Chondrocyte (in vitro differentiated cells): ENCODE measurements around the gene LRFN5. TPM values are rescaled to one million over a fixed set of nuclear protein-coding genes. Genes with fewer than 3 reads are reported as not detected.

Source experiments
- DNase-seq: peaks from one replicate; pipeline ENCODE4 v3.0.0; 2021; ENCODE audit warnings: mixed read lengths, low spot score
- H3K27ac Mint-ChIP-seq: one replicate; pipeline ENCODE4 v1.8.0; 2021; ENCODE audit warnings: mild to moderate bottlenecking, moderate library complexity, mixed read lengths; ENCODE audit not compliant: unreplicated experiment
- H3K27me3 Mint-ChIP-seq: 2 replicates; pipeline ENCODE4 v1.8.0; 2021; ENCODE audit warnings: low read depth, mixed read lengths
- H3K36me3 Mint-ChIP-seq: 2 replicates; pipeline ENCODE4 v1.8.0; 2021; ENCODE audit warnings: low read depth, mixed read lengths
- H3K4me1 Mint-ChIP-seq: 2 replicates; pipeline ENCODE4 v1.8.0; 2021; ENCODE audit warnings: low read depth, mild to moderate bottlenecking, mixed read lengths
- H3K4me3 Mint-ChIP-seq: one replicate; pipeline ENCODE4 v1.8.0; 2021; ENCODE audit warnings: mild to moderate bottlenecking, moderate library complexity, mixed read lengths; ENCODE audit not compliant: unreplicated experiment
- H3K9me3 Mint-ChIP-seq: 2 replicates; pipeline ENCODE4 v1.8.0; 2021; ENCODE audit warnings: low read depth, mixed read lengths
- CTCF ChIP-seq: fragments of 200-600 bp; sonication (generic); IDR thresholded peaks from 2 replicates; pipeline ENCODE4 v1.5.0; 2021; ENCODE audit warnings: antibody characterized with exemption, mild to moderate bottlenecking, moderate library complexity
- total RNA-seq: library from RNA; stranded (reverse); gene quantifications from 3 replicates; pipeline ENCODE4 v1.2.1, GENCODE V29; 2021

Gene LRFN5
- total RNA-seq, 1 donor from 2014 or later, result not detected

GRCh38 chr14:41810362-41810761, 203.7 kb downstream of the LRFN5 start:
- no peak for TF ChIP-seq CTCF

GRCh38 chr14:41817626-41818025, 210.9 kb downstream of the LRFN5 start:
- no peaks in the 10 kb centered on the region for H3K4me1 Mint-ChIP-seq
- H3K9me3 Mint-ChIP-seq, result peaks cover 8% of the 10 kb centered on the region
- H3K36me3 Mint-ChIP-seq, result no peaks in the 10 kb centered on the region
- no peak for DNase-seq
- no peak overlapping the region for H3K27ac Mint-ChIP-seq
- peaks cover 2% of the 10 kb centered on the region for H3K27me3 Mint-ChIP-seq
- H3K4me3 Mint-ChIP-seq, result no peak overlapping the region
- no peak for TF ChIP-seq CTCF

More at GRCh38 chr14:41810362-41810761, 203.7 kb downstream of the LRFN5 start:
- Mint-ChIP-seq H3K27ac (no peak overlapping the region), H3K4me3 (no peak overlapping the region), H3K36me3 (no peaks in the 10 kb centered on the region), H3K27me3 (no peaks in the 10 kb centered on the region), H3K9me3 (no peaks in the 10 kb centered on the region), H3K4me1 (no peaks in the 10 kb centered on the region)
- no peak for DNase-seq

GRCh38 chr14:41824441-41824840, 217.8 kb downstream of the LRFN5 start:
- no peak for DNase-seq
- Mint-ChIP-seq H3K9me3 (peaks cover 18% of the 10 kb centered on the region), H3K27me3 (peaks cover 9% of the 10 kb centered on the region), H3K36me3 (no peaks in the 10 kb centered on the region), H3K4me1 (no peaks in the 10 kb centered on the region), H3K27ac (no peak overlapping the region), H3K4me3 (no peak overlapping the region)
- peak; percentile 29 for TF ChIP-seq CTCF

GRCh38 chr14:41825622-41826021, 218.9 kb downstream of the LRFN5 start:
- no peak for TF ChIP-seq CTCF
- Mint-ChIP-seq H3K27ac (no peak overlapping the region), H3K27me3 (peaks cover 9% of the 10 kb centered on the region), H3K36me3 (no peaks in the 10 kb centered on the region), H3K4me3 (no peak overlapping the region), H3K4me1 (no peaks in the 10 kb centered on the region), H3K9me3 (peaks cover 18% of the 10 kb centered on the region)
- DNase-seq, result no peak

GRCh38 chr14:41830714-41831406, 224.2 kb downstream of the LRFN5 start:
- Mint-ChIP-seq H3K27ac (no peak overlapping the region), H3K36me3 (no peaks in the 10 kb centered on the region), H3K4me3 (no peak overlapping the region), H3K9me3 (peaks cover 1% of the 10 kb centered on the region), H3K4me1 (no peaks in the 10 kb centered on the region), H3K27me3 (peaks cover 14% of the 10 kb centered on the region)
- DNase-seq, result no peak
- no peak for TF ChIP-seq CTCF
